ENCODE measurements around the gene GTF2I. TPM values are rescaled to one million over a fixed set of nuclear protein-coding genes. Genes with fewer than 3 reads are reported as not detected.
"Not testable (repeated sequence)": the region's sequence is repeated elsewhere in the genome, so short reads cannot be mapped to it uniquely, and the experiment has no call there.

Gene GTF2I
- total RNA-seq, 1 donor from 2014 or later = 391 TPM

- Mint-ChIP-seq H3K9me3 (ENCODE audit: unreplicated experiment) (no peaks in the 10 kb centered on the region), H3K4me1 (ENCODE audit: low read depth, unreplicated experiment) (peaks cover 9% of the 10 kb centered on the region), H3K27me3 (ENCODE audit: unreplicated experiment) (peaks cover 2% of the 10 kb centered on the region), H3K27ac (ENCODE audit: unreplicated experiment) (no peak overlapping the region), H3K4me3 (ENCODE audit: unreplicated experiment) (no peak overlapping the region), H3K36me3 (ENCODE audit: unreplicated experiment) (no peaks in the 10 kb centered on the region)
- no peak for TF ChIP-seq CTCF (IDR thresholded peaks at IDR 0.05; ENCODE audit: partially characterized antibody, unreplicated experiment)
- DNase-seq = no peak
Measured at GRCh38 chr7:74632505-74632904, 25.0 kb upstream of the GTF2I start.

GRCh38 chr7:74633451-74633921 is 24.0 kb upstream of the GTF2I start:
- Mint-ChIP-seq H3K4me3 (ENCODE audit: unreplicated experiment) (no peak overlapping the region), H3K27ac (ENCODE audit: unreplicated experiment) (no peak overlapping the region), H3K4me1 (ENCODE audit: low read depth, unreplicated experiment) (peaks cover 3% of the 10 kb centered on the region), H3K36me3 (ENCODE audit: unreplicated experiment) (no peaks in the 10 kb centered on the region), H3K9me3 (ENCODE audit: unreplicated experiment) (no peaks in the 10 kb centered on the region), H3K27me3 (ENCODE audit: unreplicated experiment) (peaks cover 2% of the 10 kb centered on the region)
- no peak for DNase-seq
- no peak for TF ChIP-seq CTCF (IDR thresholded peaks at IDR 0.05; ENCODE audit: partially characterized antibody, unreplicated experiment)

- Mint-ChIP-seq H3K36me3 (ENCODE audit: unreplicated experiment) (no peaks in the 10 kb centered on the region), H3K27ac (ENCODE audit: unreplicated experiment) (no peak overlapping the region), H3K27me3 (ENCODE audit: unreplicated experiment) (no peaks in the 10 kb centered on the region), H3K4me1 (ENCODE audit: low read depth, unreplicated experiment) (no peaks in the 10 kb centered on the region), H3K4me3 (ENCODE audit: unreplicated experiment) (no peak overlapping the region), H3K9me3 (ENCODE audit: unreplicated experiment) (no peaks in the 10 kb centered on the region)
- no peak for TF ChIP-seq CTCF (IDR thresholded peaks at IDR 0.05; ENCODE audit: partially characterized antibody, unreplicated experiment)
- no peak for DNase-seq
Measured at GRCh38 chr7:74637745-74638144, 19.8 kb upstream of the GTF2I start.

GRCh38 chr7:74650055-74650454 is 7.5 kb upstream of the GTF2I start:
- not testable (repeated sequence) for H3K36me3 Mint-ChIP-seq (ENCODE audit: unreplicated experiment); DNase-seq; H3K27me3 Mint-ChIP-seq (ENCODE audit: unreplicated experiment); H3K9me3 Mint-ChIP-seq (ENCODE audit: unreplicated experiment); H3K27ac Mint-ChIP-seq (ENCODE audit: unreplicated experiment)
- H3K4me3 Mint-ChIP-seq (ENCODE audit: unreplicated experiment) = peak overlapping the region; percentile 15
- peaks cover 12% of the 10 kb centered on the region for H3K4me1 Mint-ChIP-seq (ENCODE audit: low read depth, unreplicated experiment)

GRCh38 chr7:74650493-74651132 is 6.9 kb upstream of the GTF2I start:
- H3K27ac Mint-ChIP-seq (ENCODE audit: unreplicated experiment); H3K4me3 Mint-ChIP-seq (ENCODE audit: unreplicated experiment); H3K27me3 Mint-ChIP-seq (ENCODE audit: unreplicated experiment); H3K36me3 Mint-ChIP-seq (ENCODE audit: unreplicated experiment); H3K9me3 Mint-ChIP-seq (ENCODE audit: unreplicated experiment); DNase-seq: not testable (repeated sequence)
- H3K4me1 Mint-ChIP-seq (ENCODE audit: low read depth, unreplicated experiment) = peaks cover 14% of the 10 kb centered on the region

GRCh38 chr7:74651133-74651504 is 6.4 kb upstream of the GTF2I start:
- not testable (repeated sequence) for H3K36me3 Mint-ChIP-seq (ENCODE audit: unreplicated experiment); H3K27ac Mint-ChIP-seq (ENCODE audit: unreplicated experiment); H3K27me3 Mint-ChIP-seq (ENCODE audit: unreplicated experiment); DNase-seq; H3K4me3 Mint-ChIP-seq (ENCODE audit: unreplicated experiment); H3K9me3 Mint-ChIP-seq (ENCODE audit: unreplicated experiment)
- peaks cover 17% of the 10 kb centered on the region for H3K4me1 Mint-ChIP-seq (ENCODE audit: low read depth, unreplicated experiment)
